K562 (cell line): Measurements from ENCODE around the gene RHEBL1. TPM values are rescaled to one million over a fixed set of nuclear protein-coding genes. Genes with fewer than 3 reads are reported as not detected.

Experiments used
- ATF1 ChIP-seq, 2 experiments: fragments of 450-650 bp in 1 of 2; IDR thresholded peaks; 2 replicates each; pipeline ENCODE4 v1.6.1; 2016; ENCODE audit warnings: missing compliant biosample characterization in 1 of 2, missing genetic modification characterization in 1 of 2
- EP400 ChIP-seq: fragments of 450-650 bp; IDR thresholded peaks from 2 replicates; pipeline ENCODE4 v1.6.1; 2017; ENCODE audit warnings: antibody characterized with exemption, mild to moderate bottlenecking, moderate library complexity
- KAT2B ChIP-seq: IDR thresholded peaks from one replicate; pipeline ENCODE4 v1.6.1; 2012; ENCODE audit warnings: low read depth, mild to moderate bottlenecking, control low read depth, inconsistent platforms, low read length, moderate library complexity
- KHSRP ChIP-seq: fragments of 450-650 bp; IDR thresholded peaks from 2 replicates; pipeline ENCODE4 v1.6.1; 2017
- L3MBTL2 ChIP-seq: fragments of 450-650 bp; IDR thresholded peaks from 2 replicates; pipeline ENCODE4 v1.6.1; 2016; ENCODE audit warnings: mild to moderate bottlenecking, moderate library complexity
- LCOR ChIP-seq: sonication (generic); formaldehyde crosslinking; IDR thresholded peaks from 2 replicates; pipeline ENCODE4 v1.8.0; 2022; ENCODE audit warnings: mild to moderate bottlenecking, missing genetic modification reagents
- MYBL2 ChIP-seq, 2 experiments: fragments of 450-650 bp in 1 of 2; sonication (generic) in 1 of 2; formaldehyde crosslinking in 1 of 2; IDR thresholded peaks; 2 replicates each; pipeline versions ENCODE4 v1.6.1 to v1.8.1; 2017 to 2022; ENCODE audit warnings: borderline replicate concordance in 1 of 2, inconsistent platforms in 1 of 2, low read depth in 1 of 2, mild to moderate bottlenecking in 1 of 2, missing genetic modification reagents in 1 of 2, moderate library complexity in 1 of 2
- NFE2 ChIP-seq: IDR thresholded peaks from 2 replicates; pipeline ENCODE4 v1.6.1; 2014; ENCODE audit warnings: antibody characterized with exemption, low read depth
- POLR2A ChIP-seq: fragments of 450-650 bp; conservative IDR thresholded peaks from 2 replicates; pipeline ENCODE4 v1.6.1; 2016
- POLR2B ChIP-seq: fragments of 450-650 bp; IDR thresholded peaks from 2 replicates; pipeline ENCODE4 v1.6.1; 2018; ENCODE audit warnings: low read depth; ENCODE audit not compliant: partially characterized antibody
- RAD21 ChIP-seq, 2 experiments: fragments of 250-450 bp in 1 of 2; fragments of 450-650 bp in 1 of 2; sonication (Bioruptor Pico) in 1 of 2; formaldehyde crosslinking in 1 of 2; IDR thresholded peaks in 1 of 2; conservative IDR thresholded peaks in 1 of 2; 2 replicates each; pipeline versions ENCODE4 v1.4.0 to v1.8.0; 2020 to 2022; ENCODE audit warnings: mild to moderate bottlenecking in 2 of 2, moderate library complexity in 1 of 2
- SAFB ChIP-seq: fragments of 200-400 bp; formaldehyde crosslinking; IDR thresholded peaks from 2 replicates; pipeline ENCODE4 v1.6.1; 2017; ENCODE audit warnings: low read depth, low read length, borderline replicate concordance
- ZHX1 ChIP-seq: fragments of 150-350 bp; conservative IDR thresholded peaks from 2 replicates; pipeline ENCODE4 v1.6.1; 2014; ENCODE audit warnings: low read length
- ZNF133 ChIP-seq: fragments of 250-450 bp; sonication (Bioruptor Pico); IDR thresholded peaks from 2 replicates; pipeline ENCODE4 v1.4.0; 2020; ENCODE audit warnings: mild to moderate bottlenecking
- ZNF24 ChIP-seq: fragments of 450-650 bp; IDR thresholded peaks from 2 replicates; pipeline ENCODE4 v1.6.1; 2016
- polyA plus RNA-seq, 8 experiments: library from polyadenylated mRNA; depleted of rRNA in 4 of 8; stranded (reverse) in 5 of 8; unstranded in 3 of 8; fragments of >200 nt; fragmentation: Nextera tagmentation in 2 of 8; fragmentation: Illumina TruSeq in 1 of 8; extraction: Ambion mirVana in 2 of 8; extraction: Trizol in 1 of 8; gene quantifications; 2 replicates each; pipeline versions ENCODE4 v1.2.1 to v1.2.3, GENCODE V29; 2011 to 2014; ENCODE audit warnings: inconsistent platforms in 1 of 8, missing spikeins in 1 of 8
- total RNA-seq, 7 experiments: library from RNA; depleted of rRNA in 6 of 7; stranded (reverse); fragments of >200 nt in 6 of 7; fragmentation: Illumina TruSeq in 2 of 7; extraction: Trizol in 2 of 7; gene quantifications; 2 replicates each; pipeline versions ENCODE4 v1.2.1 to v1.2.3, GENCODE V29; 2011 to 2021; ENCODE audit warnings: low replicate concordance in 1 of 7
- TF ChIP-seq, protein P1 (sequence below): fragments of 450-650 bp; IDR thresholded peaks from 2 replicates; pipeline ENCODE4 v1.6.1; 2018; ENCODE audit not compliant: partially characterized antibody
- TF ChIP-seq, protein P2 (sequence below), 3 experiments: IDR thresholded peaks in 2 of 3; conservative IDR thresholded peaks in 1 of 3; 2 replicates each; pipeline ENCODE4 v1.5.1; 2011 to 2012; ENCODE audit warnings: low read length in 3 of 3, mild to moderate bottlenecking in 3 of 3, control low read depth in 2 of 3, improper control_type of control experiment in 1 of 3, inconsistent platforms in 1 of 3, low read depth in 1 of 3, mixed read lengths in 1 of 3, moderate library complexity in 1 of 3; ENCODE audit not compliant: insufficient read depth in 2 of 3
- TF ChIP-seq, protein P3 (sequence below): fragments of 450-650 bp; IDR thresholded peaks from 2 replicates; pipeline ENCODE4 v1.7.0; 2016; ENCODE audit warnings: borderline replicate concordance

The RHEBL1 gene
- total and polyA plus RNA-seq, 9 of the 15 experiments (the other 6 are each of a cell fraction or from before 2014, with no cell fraction given), result 4.3 to 36.1 (median 8.2) TPM

DNA sequence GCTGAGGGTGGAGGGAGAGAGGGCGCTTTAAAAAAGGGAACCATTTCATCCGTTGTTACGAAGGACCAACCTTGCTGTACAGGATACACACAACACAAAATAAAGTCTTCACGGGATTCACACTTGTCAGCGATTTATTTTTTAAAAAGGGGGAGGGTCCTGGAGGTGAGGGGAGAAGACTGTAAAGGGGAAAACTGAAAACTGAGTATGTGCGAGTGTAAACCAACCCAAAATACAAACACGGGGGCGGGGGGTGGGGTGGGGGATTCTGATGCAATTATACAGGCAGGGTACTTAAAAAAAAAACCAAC, 50.7 kb downstream of the RHEBL1 start (continued):
- TF ChIP-seq, protein P1, sequence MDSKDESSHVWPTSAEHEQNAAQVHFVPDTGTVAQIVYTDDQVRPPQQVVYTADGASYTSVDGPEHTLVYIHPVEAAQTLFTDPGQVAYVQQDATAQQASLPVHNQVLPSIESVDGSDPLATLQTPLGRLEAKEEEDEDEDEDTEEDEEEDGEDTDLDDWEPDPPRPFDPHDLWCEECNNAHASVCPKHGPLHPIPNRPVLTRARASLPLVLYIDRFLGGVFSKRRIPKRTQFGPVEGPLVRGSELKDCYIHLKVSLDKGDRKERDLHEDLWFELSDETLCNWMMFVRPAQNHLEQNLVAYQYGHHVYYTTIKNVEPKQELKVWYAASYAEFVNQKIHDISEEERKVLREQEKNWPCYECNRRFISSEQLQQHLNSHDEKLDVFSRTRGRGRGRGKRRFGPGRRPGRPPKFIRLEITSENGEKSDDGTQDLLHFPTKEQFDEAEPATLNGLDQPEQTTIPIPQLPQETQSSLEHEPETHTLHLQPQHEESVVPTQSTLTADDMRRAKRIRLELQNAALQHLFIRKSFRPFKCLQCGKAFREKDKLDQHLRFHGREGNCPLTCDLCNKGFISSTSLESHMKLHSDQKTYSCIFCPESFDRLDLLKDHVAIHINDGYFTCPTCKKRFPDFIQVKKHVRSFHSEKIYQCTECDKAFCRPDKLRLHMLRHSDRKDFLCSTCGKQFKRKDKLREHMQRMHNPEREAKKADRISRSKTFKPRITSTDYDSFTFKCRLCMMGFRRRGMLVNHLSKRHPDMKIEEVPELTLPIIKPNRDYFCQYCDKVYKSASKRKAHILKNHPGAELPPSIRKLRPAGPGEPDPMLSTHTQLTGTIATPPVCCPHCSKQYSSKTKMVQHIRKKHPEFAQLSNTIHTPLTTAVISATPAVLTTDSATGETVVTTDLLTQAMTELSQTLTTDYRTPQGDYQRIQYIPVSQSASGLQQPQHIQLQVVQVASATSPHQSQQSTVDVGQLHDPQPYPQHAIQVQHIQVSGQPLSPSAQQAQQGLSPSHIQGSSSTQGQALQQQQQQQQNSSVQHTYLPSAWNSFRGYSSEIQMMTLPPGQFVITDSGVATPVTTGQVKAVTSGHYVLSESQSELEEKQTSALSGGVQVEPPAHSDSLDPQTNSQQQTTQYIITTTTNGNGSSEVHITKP, result peak; percentile 3
- TF ChIP-seq KHSRP (peak; percentile 40; the same call in 1 of the 2 replicates), POLR2B (no peak), RAD21 (CRISPR knock-in tag; conservative IDR thresholded peaks at IDR 0.05 in 1 of 2, IDR thresholded peaks at IDR 0.05 in 1 of 2) (no peak), ATF1 (CRISPR knock-in tag; IDR thresholded peaks at IDR 0.05) (no peak), ATF1 (tag; IDR thresholded peaks at IDR 0.05) (no peak), ZNF24 (no peak), L3MBTL2 (0 out of 2 replicates have a peak, but pooled peaks have one; percentile 7), ZHX1 (no peak), EP400 (no peak), KAT2B (no peak), LCOR (no peak), MYBL2 (IDR thresholded peaks at IDR 0.05; ENCODE audit: low read depth) (no peak), MYBL2 (CRISPR knock-in tag; IDR thresholded peaks at IDR 0.05; ENCODE audit: borderline replicate concordance) (no peak), ZNF133 (CRISPR knock-in tag) (no peak), NFE2 (no peak), SAFB (no peak), POLR2A (no peak)
- TF ChIP-seq, protein P2, sequence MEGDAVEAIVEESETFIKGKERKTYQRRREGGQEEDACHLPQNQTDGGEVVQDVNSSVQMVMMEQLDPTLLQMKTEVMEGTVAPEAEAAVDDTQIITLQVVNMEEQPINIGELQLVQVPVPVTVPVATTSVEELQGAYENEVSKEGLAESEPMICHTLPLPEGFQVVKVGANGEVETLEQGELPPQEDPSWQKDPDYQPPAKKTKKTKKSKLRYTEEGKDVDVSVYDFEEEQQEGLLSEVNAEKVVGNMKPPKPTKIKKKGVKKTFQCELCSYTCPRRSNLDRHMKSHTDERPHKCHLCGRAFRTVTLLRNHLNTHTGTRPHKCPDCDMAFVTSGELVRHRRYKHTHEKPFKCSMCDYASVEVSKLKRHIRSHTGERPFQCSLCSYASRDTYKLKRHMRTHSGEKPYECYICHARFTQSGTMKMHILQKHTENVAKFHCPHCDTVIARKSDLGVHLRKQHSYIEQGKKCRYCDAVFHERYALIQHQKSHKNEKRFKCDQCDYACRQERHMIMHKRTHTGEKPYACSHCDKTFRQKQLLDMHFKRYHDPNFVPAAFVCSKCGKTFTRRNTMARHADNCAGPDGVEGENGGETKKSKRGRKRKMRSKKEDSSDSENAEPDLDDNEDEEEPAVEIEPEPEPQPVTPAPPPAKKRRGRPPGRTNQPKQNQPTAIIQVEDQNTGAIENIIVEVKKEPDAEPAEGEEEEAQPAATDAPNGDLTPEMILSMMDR (IDR thresholded peaks at IDR 0.05 in 2 of 3, conservative IDR thresholded peaks at IDR 0.05 in 1 of 3; ENCODE audit: insufficient read depth in 2 of 3, low read depth in 1 of 3, low read length in 3 of 3), result no peak
- TF ChIP-seq, protein P3, sequence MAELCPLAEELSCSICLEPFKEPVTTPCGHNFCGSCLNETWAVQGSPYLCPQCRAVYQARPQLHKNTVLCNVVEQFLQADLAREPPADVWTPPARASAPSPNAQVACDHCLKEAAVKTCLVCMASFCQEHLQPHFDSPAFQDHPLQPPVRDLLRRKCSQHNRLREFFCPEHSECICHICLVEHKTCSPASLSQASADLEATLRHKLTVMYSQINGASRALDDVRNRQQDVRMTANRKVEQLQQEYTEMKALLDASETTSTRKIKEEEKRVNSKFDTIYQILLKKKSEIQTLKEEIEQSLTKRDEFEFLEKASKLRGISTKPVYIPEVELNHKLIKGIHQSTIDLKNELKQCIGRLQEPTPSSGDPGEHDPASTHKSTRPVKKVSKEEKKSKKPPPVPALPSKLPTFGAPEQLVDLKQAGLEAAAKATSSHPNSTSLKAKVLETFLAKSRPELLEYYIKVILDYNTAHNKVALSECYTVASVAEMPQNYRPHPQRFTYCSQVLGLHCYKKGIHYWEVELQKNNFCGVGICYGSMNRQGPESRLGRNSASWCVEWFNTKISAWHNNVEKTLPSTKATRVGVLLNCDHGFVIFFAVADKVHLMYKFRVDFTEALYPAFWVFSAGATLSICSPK, result no peak
